CD4-positive, alpha-beta T cell (primary cell): ENCODE measurements around the gene PROSER2. TPM values are rescaled to one million over a fixed set of nuclear protein-coding genes. Genes with fewer than 3 reads are reported as not detected.

Source experiments
- ATAC-seq: fragments of 200-7000 bp; cut with Tn5 transposase; one replicate; pipeline ENCODE4 v1.10.0; 2022; ENCODE audit warnings: mild to moderate bottlenecking; ENCODE audit not compliant: poor library complexity
- CTCF ChIA-PET: fragments of 350-600 bp; sonication (Branson Sonifier 250); formaldehyde crosslinking; loops from one replicate; lab custom pipeline; 2021; ENCODE audit warnings: antibody characterized with exemption, inconsistent platforms; lab: Charles Lee
- POLR2A ChIA-PET: fragments of 350-600 bp; sonication (Branson Sonifier 250); formaldehyde crosslinking; loops from one replicate; lab custom pipeline; 2021; ENCODE audit warnings: antibody characterized with exemption, inconsistent platforms; lab: Charles Lee
- DNase-seq, 14 experiments: peaks; one replicate each; pipeline ENCODE4 v3.0.0-alpha.2; 2013 to 2020; ENCODE audit warnings: mixed read lengths in 2 of 14
- H3K27ac ChIP-seq, 2 donors: one replicate each; pipeline versions ENCODE4 v1.5.1 to v1.7.0; 2013; ENCODE audit warnings: low read length in 2 of 2, low read depth in 1 of 2, mild to moderate bottlenecking in 1 of 2
- H3K27me3 ChIP-seq, 2 experiments: 1 replicate in 1 of 2; 2 replicates in 1 of 2; pipeline versions ENCODE4 v1.6.1 to v1.7.0; 2013; ENCODE audit warnings: low read length in 2 of 2, control low read depth in 1 of 2, mild to moderate bottlenecking in 1 of 2, moderate library complexity in 1 of 2; ENCODE audit not compliant: insufficient read depth in 2 of 2, control insufficient read depth in 1 of 2
- H3K36me3 ChIP-seq: one replicate; pipeline ENCODE4 v1.6.1; 2013; ENCODE audit warnings: low read length, control low read depth; ENCODE audit not compliant: insufficient read depth
- H3K4me1 ChIP-seq: one replicate; pipeline ENCODE4 v1.6.1; 2013; ENCODE audit warnings: low read length, control low read depth; ENCODE audit not compliant: insufficient read depth
- H3K4me3 ChIP-seq: one replicate; pipeline ENCODE4 v1.5.1; 2013; ENCODE audit warnings: mild to moderate bottlenecking, low read length, moderate library complexity
- H3K9me3 ChIP-seq, 2 experiments: 1 replicate in 1 of 2; 2 replicates in 1 of 2; pipeline versions ENCODE4 v1.6.1 to v1.7.0; 2013; ENCODE audit warnings: low read length in 2 of 2, mild to moderate bottlenecking in 2 of 2, control low read depth in 1 of 2, moderate library complexity in 1 of 2; ENCODE audit not compliant: control insufficient read depth in 1 of 2, insufficient read depth in 1 of 2
- H3K27ac Mint-ChIP-seq: one replicate; pipeline ENCODE4 v1.8.0; 2020; ENCODE audit warnings: mixed read lengths
- H3K27me3 Mint-ChIP-seq: one replicate; pipeline ENCODE4 v1.8.0; 2021; ENCODE audit warnings: mixed read lengths
- H3K36me3 Mint-ChIP-seq: one replicate; pipeline ENCODE4 v1.8.0; 2021; ENCODE audit warnings: low read depth, mixed read lengths
- H3K4me1 Mint-ChIP-seq: one replicate; pipeline ENCODE4 v1.8.0; 2021; ENCODE audit warnings: low read depth, mixed read lengths
- H3K4me3 Mint-ChIP-seq: one replicate; pipeline ENCODE4 v1.8.0; 2020; ENCODE audit warnings: mild to moderate bottlenecking, mixed read lengths
- H3K9me3 Mint-ChIP-seq: one replicate; pipeline ENCODE4 v1.8.0; 2020; ENCODE audit warnings: mixed read lengths
- CTCF ChIP-seq: fragments of 200-600 bp; IDR thresholded peaks from one replicate; pipeline ENCODE4 v1.8.0; 2022; ENCODE audit warnings: antibody characterized with exemption, mild to moderate bottlenecking
- intact Hi-C, 2 experiments: fragments of 100-400 bp; cut with DNase I in 1 of 2; cut with micrococcal nuclease in 1 of 2; formaldehyde crosslinking; loops; one replicate each; pipeline versions ENCODE4 v1.15.1 to v1.9.0; 2023 to 2025; cut with DNase I, micrococcal nuclease
- total RNA-seq, 174 experiments: library from RNA in 2 of 174; stranded (reverse) in 2 of 174; gene quantifications; one replicate each; pipeline ENCODE4 v1.2.3 and lab custom pipeline; 2021 to 2026

The PROSER2 gene
- total RNA-seq, 2 experiments from 2014 or later, result 1.1 TPM

GRCh38 chr10:11898033-11898371 lies 74.8 kb downstream of the PROSER2 start:
- Histone ChIP-seq H3K4me1 (no peaks in the 10 kb centered on the region), H3K36me3 (no peaks in the 10 kb centered on the region), H3K9me3 (peaks cover 0 to 14% of the 10 kb centered on the region in 2 experiments), H3K27ac (no peak overlapping the region), H3K27me3 (no peaks in the 10 kb centered on the region), H3K4me3 (no peak overlapping the region)
- no peaks in the 10 kb centered on the region for H3K27me3 Mint-ChIP-seq
- no peak for TF ChIP-seq CTCF
- no peaks in the 10 kb centered on the region for H3K36me3 Mint-ChIP-seq
- ChIA-PET CTCF (no interaction called here), POLR2A (no interaction called here)
- intact Hi-C loops, result no loop called here
- ATAC-seq (no peak), DNase-seq (no peak)
- H3K9me3 Mint-ChIP-seq, result no peaks in the 10 kb centered on the region
- no peak overlapping the region for H3K4me3 Mint-ChIP-seq
- no peaks in the 10 kb centered on the region for H3K4me1 Mint-ChIP-seq
- H3K27ac Mint-ChIP-seq, result no peak overlapping the region

GRCh38 chr10:11898372-11899066 lies 75.4 kb downstream of the PROSER2 start:
- no peaks in the 10 kb centered on the region for H3K36me3 ChIP-seq
- DNase-seq, result no peak
- H3K4me1 ChIP-seq, result no peaks in the 10 kb centered on the region
- intact Hi-C loops, result no loop called here
- TF ChIP-seq CTCF, result no peak
- ChIA-PET CTCF (no interaction called here), POLR2A (no interaction called here)
- Mint-ChIP-seq H3K27ac (no peak overlapping the region), H3K9me3 (no peaks in the 10 kb centered on the region), H3K4me3 (no peak overlapping the region), H3K27me3 (no peaks in the 10 kb centered on the region), H3K4me1 (no peaks in the 10 kb centered on the region), H3K36me3 (no peaks in the 10 kb centered on the region)
- H3K27me3 ChIP-seq, result no peaks in the 10 kb centered on the region
- ATAC-seq, result no peak
- no peak overlapping the region for H3K4me3 ChIP-seq
- H3K27ac ChIP-seq, result no peak overlapping the region
- H3K9me3 ChIP-seq, result peaks cover 0 to 14% of the 10 kb centered on the region in 2 experiments

- ChIA-PET POLR2A (no interaction called here), CTCF (no interaction called here)
- peaks cover 0 to 8% of the 10 kb centered on the region in 2 experiments for H3K9me3 ChIP-seq
- TF ChIP-seq CTCF, result no peak
- H3K27ac Mint-ChIP-seq, result no peak overlapping the region
- no peak overlapping the region for H3K4me3 Mint-ChIP-seq
- no peaks in the 10 kb centered on the region for H3K4me1 Mint-ChIP-seq
- intact Hi-C loops, result no loop called here
- H3K27me3 ChIP-seq, result no peaks in the 10 kb centered on the region
- no peak overlapping the region for H3K4me3 ChIP-seq
- H3K4me1 ChIP-seq, result no peaks in the 10 kb centered on the region
- H3K36me3 ChIP-seq, result no peaks in the 10 kb centered on the region
- H3K36me3 Mint-ChIP-seq, result no peaks in the 10 kb centered on the region
- DNase-seq (no peak), ATAC-seq (no peak)
- H3K27ac ChIP-seq, result no peak overlapping the region
- no peaks in the 10 kb centered on the region for H3K27me3 Mint-ChIP-seq
- H3K9me3 Mint-ChIP-seq, result no peaks in the 10 kb centered on the region
Observed at GRCh38 chr10:11899067-11899876, 76.1 kb downstream of the PROSER2 start.
